ENCODE measurements around the gene DPM1.

DNA sequence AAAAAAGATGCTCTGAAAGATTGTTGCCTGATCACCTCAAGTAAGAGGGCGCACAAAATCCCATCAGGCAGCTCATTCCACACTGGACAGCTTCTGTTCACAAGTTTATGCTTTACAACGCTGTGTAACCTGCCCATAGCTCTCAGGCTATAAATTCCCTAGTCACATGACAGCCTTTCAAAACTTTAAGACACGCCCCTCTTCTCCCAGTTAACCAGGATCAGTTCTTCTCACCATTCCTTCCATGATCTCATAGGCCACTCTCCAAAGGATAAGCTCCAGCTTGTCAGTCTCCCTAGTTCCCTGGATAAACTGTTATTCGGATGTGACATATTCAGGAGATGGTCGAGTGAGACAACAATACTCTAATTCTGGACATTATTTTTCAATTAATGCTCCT, 42.1 kb downstream of the DPM1 start:
- TF ChIP-seq POLR2AphosphoS5 (IDR thresholded peaks at IDR 0.05) (no peak), POLR2A (IDR thresholded peaks at IDR 0.05) (no peak)
- TF ChIP-seq, protein P1, sequence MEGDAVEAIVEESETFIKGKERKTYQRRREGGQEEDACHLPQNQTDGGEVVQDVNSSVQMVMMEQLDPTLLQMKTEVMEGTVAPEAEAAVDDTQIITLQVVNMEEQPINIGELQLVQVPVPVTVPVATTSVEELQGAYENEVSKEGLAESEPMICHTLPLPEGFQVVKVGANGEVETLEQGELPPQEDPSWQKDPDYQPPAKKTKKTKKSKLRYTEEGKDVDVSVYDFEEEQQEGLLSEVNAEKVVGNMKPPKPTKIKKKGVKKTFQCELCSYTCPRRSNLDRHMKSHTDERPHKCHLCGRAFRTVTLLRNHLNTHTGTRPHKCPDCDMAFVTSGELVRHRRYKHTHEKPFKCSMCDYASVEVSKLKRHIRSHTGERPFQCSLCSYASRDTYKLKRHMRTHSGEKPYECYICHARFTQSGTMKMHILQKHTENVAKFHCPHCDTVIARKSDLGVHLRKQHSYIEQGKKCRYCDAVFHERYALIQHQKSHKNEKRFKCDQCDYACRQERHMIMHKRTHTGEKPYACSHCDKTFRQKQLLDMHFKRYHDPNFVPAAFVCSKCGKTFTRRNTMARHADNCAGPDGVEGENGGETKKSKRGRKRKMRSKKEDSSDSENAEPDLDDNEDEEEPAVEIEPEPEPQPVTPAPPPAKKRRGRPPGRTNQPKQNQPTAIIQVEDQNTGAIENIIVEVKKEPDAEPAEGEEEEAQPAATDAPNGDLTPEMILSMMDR (IDR thresholded peaks at IDR 0.05): no peak
